Measurements from ENCODE around the gene MDP1.
"Not testable (repeated sequence)": the region's sequence is repeated elsewhere in the genome, so short reads cannot be mapped to it uniquely, and the experiment has no call there.

MDP1 gene

GRCh38 chr14:24207625-24208024, 8.2 kb downstream of the MDP1 start:
- Histone ChIP-seq H3K4me1 (ENCODE audit: low read depth, poor library complexity, severe bottlenecking) (no peaks in the 10 kb centered on the region), H3K27me3 (ENCODE audit: insufficient read depth, low read depth) (no peaks in the 10 kb centered on the region), H3K27ac (no peak overlapping the region), H2AFZ (ENCODE audit: low read depth) (no peak overlapping the region), H3K4me2 (no peak overlapping the region), H3K36me3 (ENCODE audit: insufficient read depth) (no peaks in the 10 kb centered on the region), H3K4me3 (IDR thresholded peaks at IDR 0.05; ENCODE audit: insufficient read depth, low read depth, low read length) (no peak overlapping the region), H3K79me2 (ENCODE audit: insufficient read depth, low read depth) (0 out of 2 replicates have a peak, but pooled peaks cover 9% of the 10 kb centered on the region), H4K20me1 (ENCODE audit: insufficient read depth) (no peaks in the 10 kb centered on the region), H3K9ac (no peak overlapping the region)
- no peak for TF ChIP-seq CTCF (conservative IDR thresholded peaks at IDR 0.05; ENCODE audit: low read depth, low read length)

DNA sequence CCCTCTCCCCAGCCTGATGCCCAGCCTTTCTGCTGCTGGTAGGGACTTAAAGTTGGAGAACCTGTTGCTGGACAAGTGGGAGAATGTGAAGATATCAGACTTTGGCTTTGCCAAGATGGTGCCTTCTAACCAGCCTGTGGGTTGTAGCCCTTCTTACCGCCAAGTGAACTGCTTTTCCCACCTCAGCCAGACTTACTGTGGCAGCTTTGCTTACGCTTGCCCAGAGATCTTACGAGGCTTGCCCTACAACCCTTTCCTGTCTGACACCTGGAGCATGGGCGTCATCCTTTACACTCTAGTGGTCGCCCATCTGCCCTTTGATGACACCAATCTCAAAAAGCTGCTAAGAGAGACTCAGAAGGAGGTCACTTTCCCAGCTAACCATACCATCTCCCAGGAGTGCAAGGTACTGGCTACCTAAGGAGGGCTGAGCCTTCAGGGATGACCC, 8.7 kb downstream of the MDP1 start:
- H3K4me1 ChIP-seq (ENCODE audit: low read depth, poor library complexity, severe bottlenecking) = no peaks in the 10 kb centered on the region
- no peaks in the 10 kb centered on the region for H3K27me3 ChIP-seq (ENCODE audit: insufficient read depth, low read depth)
- TF ChIP-seq CTCF (conservative IDR thresholded peaks at IDR 0.05; ENCODE audit: low read depth, low read length) = no peak
- H3K79me2 ChIP-seq (ENCODE audit: insufficient read depth, low read depth) = 0 out of 2 replicates have a peak, but pooled peaks cover 6% of the 10 kb centered on the region
- no peak overlapping the region for H3K9ac ChIP-seq
- H3K27ac ChIP-seq = no peak overlapping the region
- H3K36me3 ChIP-seq (ENCODE audit: insufficient read depth) = no peaks in the 10 kb centered on the region
- H3K4me2 ChIP-seq = no peak overlapping the region
- no peaks in the 10 kb centered on the region for H4K20me1 ChIP-seq (ENCODE audit: insufficient read depth)
- no peak overlapping the region for H3K4me3 ChIP-seq (IDR thresholded peaks at IDR 0.05; ENCODE audit: insufficient read depth, low read depth, low read length)
- no peak overlapping the region for H2AFZ ChIP-seq (ENCODE audit: low read depth)

- no peaks in the 10 kb centered on the region for H4K20me1 ChIP-seq (ENCODE audit: insufficient read depth)
- H3K4me1 ChIP-seq (ENCODE audit: low read depth, poor library complexity, severe bottlenecking) = no peaks in the 10 kb centered on the region
- no peak overlapping the region for H2AFZ ChIP-seq (ENCODE audit: low read depth)
- H3K27me3 ChIP-seq (ENCODE audit: insufficient read depth, low read depth) = no peaks in the 10 kb centered on the region
- no peak overlapping the region for H3K4me2 ChIP-seq
- no peak overlapping the region for H3K4me3 ChIP-seq (IDR thresholded peaks at IDR 0.05; ENCODE audit: insufficient read depth, low read depth, low read length)
- no peaks in the 10 kb centered on the region for H3K36me3 ChIP-seq (ENCODE audit: insufficient read depth)
- H3K27ac ChIP-seq = no peak overlapping the region
- no peaks in the 10 kb centered on the region for H3K79me2 ChIP-seq (ENCODE audit: insufficient read depth, low read depth)
- TF ChIP-seq CTCF (conservative IDR thresholded peaks at IDR 0.05; ENCODE audit: low read depth, low read length) = no peak
- H3K9ac ChIP-seq = no peak overlapping the region
Observed at GRCh38 chr14:24206260-24207103, 9.4 kb downstream of the MDP1 start.

- Histone ChIP-seq H3K27me3 (ENCODE audit: insufficient read depth, low read depth) (no peaks in the 10 kb centered on the region), H3K4me1 (ENCODE audit: low read depth, poor library complexity, severe bottlenecking) (no peaks in the 10 kb centered on the region)
Observed at GRCh38 chr14:24204163-24205146, 11.4 kb downstream of the MDP1 start.

GRCh38 chr14:24203249-24203886, 12.5 kb downstream of the MDP1 start:
- not testable (repeated sequence) for H3K36me3 ChIP-seq (ENCODE audit: insufficient read depth); H3K4me3 ChIP-seq (IDR thresholded peaks at IDR 0.05; ENCODE audit: insufficient read depth, low read depth, low read length); H3K4me1 ChIP-seq (ENCODE audit: low read depth, poor library complexity, severe bottlenecking); H3K4me2 ChIP-seq; H3K27me3 ChIP-seq (ENCODE audit: insufficient read depth, low read depth); H3K27ac ChIP-seq; H2AFZ ChIP-seq (ENCODE audit: low read depth); H4K20me1 ChIP-seq (ENCODE audit: insufficient read depth); H3K9ac ChIP-seq; H3K79me2 ChIP-seq (ENCODE audit: insufficient read depth, low read depth)

More at GRCh38 chr14:24204163-24205146, 11.4 kb downstream of the MDP1 start:
- no peaks in the 10 kb centered on the region for H3K36me3 ChIP-seq (ENCODE audit: insufficient read depth)
- H3K9ac ChIP-seq = no peak overlapping the region
- no peak overlapping the region for H2AFZ ChIP-seq (ENCODE audit: low read depth)
- no peaks in the 10 kb centered on the region for H3K79me2 ChIP-seq (ENCODE audit: insufficient read depth, low read depth)
- H3K4me2 ChIP-seq = no peak overlapping the region
- H3K4me3 ChIP-seq (IDR thresholded peaks at IDR 0.05; ENCODE audit: insufficient read depth, low read depth, low read length) = no peak overlapping the region
- TF ChIP-seq CTCF (conservative IDR thresholded peaks at IDR 0.05; ENCODE audit: low read depth, low read length) = no peak
- no peak overlapping the region for H3K27ac ChIP-seq
- H4K20me1 ChIP-seq (ENCODE audit: insufficient read depth) = no peaks in the 10 kb centered on the region

DNA sequence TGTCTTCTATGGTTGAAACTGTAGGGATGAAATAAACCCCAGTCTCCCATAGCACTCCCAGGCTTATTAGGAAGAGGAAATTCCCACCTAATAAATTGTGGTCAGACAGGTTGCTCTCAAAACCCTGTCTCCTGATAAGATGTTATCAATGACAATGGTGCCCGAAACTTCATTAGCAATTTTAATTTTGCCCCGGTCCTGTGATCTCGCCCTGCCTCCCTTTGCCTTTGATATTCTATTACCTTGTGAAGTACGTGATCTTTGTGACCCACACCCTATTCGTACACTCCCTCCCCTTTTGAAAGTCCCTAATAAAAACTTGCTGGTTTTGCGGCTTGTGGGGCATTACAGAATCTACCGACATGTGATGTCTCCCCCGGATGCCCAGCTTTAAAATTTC, 13.3 kb downstream of the MDP1 start:
- H3K9ac ChIP-seq; H3K79me2 ChIP-seq (ENCODE audit: insufficient read depth, low read depth); H3K4me1 ChIP-seq (ENCODE audit: low read depth, poor library complexity, severe bottlenecking); H3K4me3 ChIP-seq (IDR thresholded peaks at IDR 0.05; ENCODE audit: insufficient read depth, low read depth, low read length); H2AFZ ChIP-seq (ENCODE audit: low read depth); H4K20me1 ChIP-seq (ENCODE audit: insufficient read depth); H3K36me3 ChIP-seq (ENCODE audit: insufficient read depth); H3K27me3 ChIP-seq (ENCODE audit: insufficient read depth, low read depth); H3K27ac ChIP-seq; H3K4me2 ChIP-seq: not testable (repeated sequence)

All from KMS-11 (cell line).